GM18507 (cell line): ENCODE results near the gene GPR137C.
A peak's percentile ranks its signal among the peaks of the same experiment; 100 is the strongest.

Experiments
- DNase-seq: peaks from one replicate; pipeline ENCODE4 v3.0.0; 2011; ENCODE audit warnings: low read depth; ENCODE audit not compliant: insufficient read length; ENCODE audit errors: extremely low spot score
- FAIRE-seq: peaks from 2 replicates; lab custom pipeline; 2011; peaks lifted over from hg19 to GRCh38; lab: Jason Lieb, UNC

Gene GPR137C, protein sequence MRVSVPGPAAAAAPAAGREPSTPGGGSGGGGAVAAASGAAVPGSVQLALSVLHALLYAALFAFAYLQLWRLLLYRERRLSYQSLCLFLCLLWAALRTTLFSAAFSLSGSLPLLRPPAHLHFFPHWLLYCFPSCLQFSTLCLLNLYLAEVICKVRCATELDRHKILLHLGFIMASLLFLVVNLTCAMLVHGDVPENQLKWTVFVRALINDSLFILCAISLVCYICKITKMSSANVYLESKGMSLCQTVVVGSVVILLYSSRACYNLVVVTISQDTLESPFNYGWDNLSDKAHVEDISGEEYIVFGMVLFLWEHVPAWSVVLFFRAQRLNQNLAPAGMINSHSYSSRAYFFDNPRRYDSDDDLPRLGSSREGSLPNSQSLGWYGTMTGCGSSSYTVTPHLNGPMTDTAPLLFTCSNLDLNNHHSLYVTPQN

GRCh38 chr14:52552063-52552988 lies at the start of gene GPR137C, which contains the start of gene TXNDC16:
Gene GPR137C, plus strand, starts transcription at chr14:52552836. Its CDS starts 312 bp downstream, at chr14:52553148.
Gene TXNDC16, minus strand, starts transcription at chr14:52552505. Its CDS starts 8,948 bp downstream, at chr14:52543557.
- peak; percentile 100 for FAIRE-seq
- peak; percentile 97 for DNase-seq

DNA sequence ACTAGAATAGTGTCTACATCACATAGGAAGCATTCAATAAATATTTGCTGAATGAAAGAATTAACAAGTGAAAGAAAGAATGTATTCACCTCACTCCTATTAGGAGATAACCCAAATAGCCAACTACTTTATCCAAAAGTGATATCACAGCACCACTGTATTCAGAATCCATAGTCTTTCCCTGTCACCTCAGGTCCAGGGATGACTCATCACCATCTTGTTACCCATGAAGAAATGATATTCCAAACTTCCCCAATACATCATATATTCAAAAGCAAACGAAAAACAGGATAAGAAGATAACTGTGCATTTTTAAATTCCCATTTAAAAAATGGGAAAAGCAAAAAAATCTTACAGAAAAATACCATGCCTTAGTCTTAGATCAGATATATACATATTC lies 39.4 kb upstream of the GPR137C start:
- no peak for DNase-seq
- no peak for FAIRE-seq

DNA sequence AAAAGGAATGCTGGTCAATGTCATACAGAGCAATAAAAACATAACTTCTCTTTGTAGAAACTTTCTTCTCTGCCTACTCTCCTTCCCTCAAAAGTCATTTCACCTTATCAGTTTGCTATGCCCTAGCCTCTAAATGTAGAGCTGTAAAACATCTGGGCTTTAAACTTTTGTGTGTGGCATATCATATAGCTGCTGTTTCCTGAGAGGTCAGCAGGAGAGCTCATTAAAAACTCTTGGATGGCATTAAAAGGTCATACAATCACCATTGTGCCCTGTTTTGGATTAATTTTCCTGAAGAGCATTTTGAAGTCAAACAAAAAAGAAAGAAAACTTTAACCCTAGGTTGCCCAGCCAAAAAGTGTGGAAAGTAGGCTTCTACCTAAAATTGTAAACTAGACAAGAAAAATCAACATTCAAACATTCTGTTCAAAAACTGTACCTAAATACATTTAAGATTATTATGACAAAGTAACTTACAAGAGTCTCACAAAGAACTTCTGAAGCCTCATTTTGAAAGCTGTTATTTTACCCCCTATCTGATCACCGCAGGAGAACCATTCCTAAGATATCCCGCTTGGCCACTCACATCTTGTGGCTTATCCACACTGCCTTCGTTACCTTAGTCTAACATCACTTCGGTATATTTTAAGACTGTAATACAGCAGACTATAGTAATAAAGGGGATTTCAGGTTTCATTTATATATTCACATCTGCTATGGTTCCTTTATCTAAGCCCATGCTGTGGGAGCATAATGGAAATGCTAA lies 38.4 kb upstream of the GPR137C start:
- no peak for FAIRE-seq

GRCh38 chr14:52522033-52522432 lies 30.6 kb upstream of the GPR137C start:
- FAIRE-seq, result no peak
- DNase-seq, result no peak

More for the DNA sequence above, 38.4 kb upstream of the GPR137C start:
- no peak for DNase-seq

DNA sequence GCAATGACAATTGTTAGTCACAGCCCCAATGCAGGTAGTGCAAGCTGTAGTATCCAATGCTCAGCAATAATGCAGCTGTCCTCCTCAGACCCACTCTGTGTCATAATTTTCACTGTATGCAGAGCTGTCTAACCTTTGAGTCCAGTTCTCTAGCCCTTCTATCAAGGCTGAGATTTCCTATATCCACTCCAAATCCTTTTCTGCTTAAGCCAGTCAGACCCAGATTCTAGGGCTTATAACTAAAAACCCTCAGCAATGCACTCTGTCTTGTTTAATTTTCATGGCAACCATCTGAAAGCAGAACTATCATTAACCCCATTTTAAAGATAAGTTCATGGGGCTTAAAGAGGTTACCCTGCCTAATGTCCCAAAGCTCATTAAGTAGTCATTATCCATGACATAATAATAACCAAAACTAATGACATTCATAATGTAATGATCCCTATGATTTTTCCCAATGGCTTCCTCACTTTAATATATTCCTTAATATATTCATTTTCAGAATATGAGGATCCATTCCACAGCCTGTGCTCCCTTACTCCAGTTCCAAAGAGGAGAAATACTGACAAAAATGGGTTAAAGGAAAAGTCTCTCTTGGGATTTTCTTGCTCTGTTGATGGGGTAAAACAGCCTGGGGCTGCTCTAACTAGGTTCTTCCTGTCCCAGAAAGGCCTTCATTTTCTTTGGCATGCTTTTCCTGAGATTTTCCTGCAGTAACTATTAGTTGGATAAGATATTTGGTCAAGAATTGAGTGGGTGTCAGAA lies 29.9 kb upstream of the GPR137C start:
- FAIRE-seq (no peak), DNase-seq (no peak)

GRCh38 chr14:52527052-52527451 lies 25.6 kb upstream of the GPR137C start:
- DNase-seq, result no peak
- FAIRE-seq, result no peak

DNA sequence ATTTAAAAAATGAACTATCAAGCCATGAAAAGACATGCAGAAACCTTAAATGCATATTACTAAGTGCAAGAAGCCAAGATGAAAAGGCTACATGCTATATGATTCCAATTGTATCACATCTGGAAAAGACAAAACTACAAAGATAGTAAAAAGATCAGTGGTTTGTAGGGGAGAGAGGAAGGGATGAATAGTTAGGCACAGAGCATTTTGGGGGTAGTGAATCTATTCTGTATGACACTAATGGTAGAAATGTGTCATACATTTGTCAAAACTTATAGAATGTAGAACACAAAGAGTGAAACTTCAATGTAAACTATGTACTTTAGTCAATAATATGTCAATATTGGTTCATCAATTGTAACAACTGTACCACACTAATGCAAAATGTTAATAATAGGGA lies 21.2 kb upstream of the GPR137C start:
- DNase-seq (no peak), FAIRE-seq (no peak)

DNA sequence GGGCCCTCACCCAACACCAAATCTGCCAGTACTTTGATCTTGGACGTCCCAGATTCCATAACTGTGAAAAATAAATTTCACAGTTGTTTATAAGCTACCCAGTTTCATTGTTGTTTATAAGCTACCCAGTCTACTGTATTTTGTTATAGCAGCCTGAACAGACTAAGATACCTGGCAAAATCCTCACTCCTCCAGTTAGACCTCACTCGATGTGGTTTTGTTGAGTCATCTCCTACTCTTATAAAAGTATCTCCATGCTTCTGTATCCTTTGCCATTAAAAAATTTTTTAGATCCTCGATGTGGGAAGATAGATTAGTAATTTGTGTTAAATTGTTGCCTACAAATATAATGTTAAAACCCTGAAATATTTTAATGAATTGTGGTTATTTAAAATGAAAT lies 16.4 kb upstream of the GPR137C start:
- DNase-seq, result no peak
- no peak for FAIRE-seq

- DNase-seq (no peak), FAIRE-seq (no peak)
These were observed 14.0 kb upstream of the GPR137C start for GRCh38 chr14:52538623-52539022.

- DNase-seq (no peak), FAIRE-seq (no peak)
These were observed 6.9 kb upstream of the GPR137C start for GRCh38 chr14:52545584-52546317.

DNA sequence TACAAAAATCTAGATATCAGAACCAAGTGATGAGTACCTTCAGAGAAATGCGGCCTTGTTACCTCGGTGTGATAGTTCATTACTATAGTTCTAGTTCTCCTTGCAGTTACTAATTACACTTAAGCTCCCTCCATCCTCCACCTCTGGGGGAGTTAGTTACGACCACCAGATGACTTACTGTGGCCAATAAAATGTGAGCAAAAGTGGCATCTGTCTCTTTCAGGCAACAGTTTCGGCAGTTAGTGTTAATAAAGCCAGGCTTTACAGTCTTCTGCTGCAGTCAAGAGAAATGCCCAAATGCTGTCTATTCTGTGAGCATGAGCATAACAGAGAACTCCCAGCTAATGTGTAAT lies 6.3 kb upstream of the GPR137C start:
- FAIRE-seq, result no peak
- DNase-seq, result no peak

DNA sequence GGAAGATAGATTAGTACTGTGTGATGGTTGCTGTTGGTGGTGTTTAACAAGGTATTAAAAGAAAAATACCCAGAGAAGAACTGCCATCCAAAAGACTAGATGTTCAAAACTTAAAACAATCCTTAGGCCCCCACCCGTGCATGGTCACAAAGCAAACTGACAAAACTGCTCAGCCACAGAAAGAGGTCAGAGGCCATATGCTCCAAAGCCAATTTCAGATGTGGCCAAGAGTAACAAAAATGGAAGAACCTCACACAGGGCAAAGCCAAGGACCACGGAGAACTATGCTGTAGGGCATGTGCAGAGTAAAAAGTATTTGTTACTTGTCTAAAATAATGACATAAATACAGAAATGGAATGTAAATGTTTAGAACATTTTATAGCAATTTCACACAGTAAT lies 5.6 kb upstream of the GPR137C start:
- FAIRE-seq, result no peak
- no peak for DNase-seq

DNA sequence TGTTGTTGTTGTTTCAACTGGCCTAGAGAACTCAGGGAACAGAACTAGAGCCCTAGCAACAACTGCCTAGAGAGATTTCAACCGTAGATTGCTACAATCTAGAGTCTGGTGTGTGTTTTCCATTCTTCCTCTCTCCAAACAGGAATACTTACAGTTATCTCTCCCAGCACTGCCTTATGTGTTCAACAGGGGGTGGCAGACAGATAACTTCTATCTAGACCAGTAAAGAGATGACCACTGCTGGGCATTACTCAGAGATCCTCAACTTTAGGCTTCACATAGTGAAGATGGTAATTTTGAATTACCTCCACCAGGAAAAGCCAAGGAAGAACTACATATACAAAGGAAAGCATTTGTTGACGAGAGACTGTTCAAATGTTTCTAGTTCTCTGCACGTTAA lies 5.1 kb upstream of the GPR137C start:
- no peak for FAIRE-seq
- no peak for DNase-seq

- FAIRE-seq, result no peak
- DNase-seq, result no peak
These were observed 2.0 kb upstream of the GPR137C start for GRCh38 chr14:52550661-52551060.

GRCh38 chr14:52551205-52551604 lies 1.4 kb upstream of the GPR137C start:
- FAIRE-seq (no peak), DNase-seq (no peak)

- DNase-seq (no peak), FAIRE-seq (peak; percentile 70)
These were observed 957 bp upstream of the GPR137C start for GRCh38 chr14:52551696-52552062.

DNA sequence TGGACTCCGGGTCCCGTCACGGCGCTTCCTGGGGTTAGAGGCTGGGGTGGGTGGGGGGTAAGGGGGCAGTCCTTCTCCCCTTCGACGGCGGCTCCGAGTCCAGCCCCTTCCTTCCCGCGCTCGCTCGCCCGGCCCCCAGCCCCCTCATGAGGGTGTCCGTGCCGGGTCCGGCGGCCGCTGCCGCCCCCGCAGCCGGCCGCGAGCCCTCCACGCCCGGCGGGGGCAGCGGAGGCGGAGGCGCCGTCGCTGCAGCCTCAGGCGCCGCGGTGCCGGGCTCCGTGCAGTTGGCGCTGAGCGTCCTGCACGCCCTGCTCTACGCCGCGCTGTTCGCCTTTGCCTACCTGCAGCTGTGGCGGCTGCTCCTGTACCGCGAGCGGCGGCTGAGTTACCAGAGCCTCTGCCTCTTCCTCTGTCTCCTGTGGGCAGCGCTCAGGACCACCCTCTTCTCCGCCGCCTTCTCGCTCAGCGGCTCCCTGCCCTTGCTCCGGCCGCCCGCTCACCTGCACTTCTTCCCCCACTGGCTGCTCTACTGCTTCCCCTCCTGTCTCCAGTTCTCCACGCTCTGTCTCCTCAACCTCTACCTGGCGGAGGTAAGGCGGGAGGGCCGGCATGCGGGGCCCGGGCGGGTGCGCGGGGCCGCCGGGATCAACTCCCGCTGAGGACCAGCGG lies 500 bp downstream of the GPR137C start:
- FAIRE-seq (no peak), DNase-seq (no peak)
